Retinal pigment epithelial cell (primary cell): ENCODE results near the gene TTC21A.

Experiments used
- DNase-seq: peaks from one replicate; pipeline ENCODE4 v3.0.0-alpha.2; 2010; ENCODE audit warnings: low read depth
- H3K4me3 ChIP-seq: 2 replicates; pipeline ENCODE4 v1.5.1; 2011; ENCODE audit warnings: mild to moderate bottlenecking, low read length, control low read depth, moderate library complexity
- TF ChIP-seq, protein P1 (sequence below): conservative IDR thresholded peaks from 2 replicates; pipeline ENCODE4 v1.5.1; 2011; ENCODE audit warnings: low read depth, low read length, control low read depth, inconsistent platforms

The TTC21A gene

DNA sequence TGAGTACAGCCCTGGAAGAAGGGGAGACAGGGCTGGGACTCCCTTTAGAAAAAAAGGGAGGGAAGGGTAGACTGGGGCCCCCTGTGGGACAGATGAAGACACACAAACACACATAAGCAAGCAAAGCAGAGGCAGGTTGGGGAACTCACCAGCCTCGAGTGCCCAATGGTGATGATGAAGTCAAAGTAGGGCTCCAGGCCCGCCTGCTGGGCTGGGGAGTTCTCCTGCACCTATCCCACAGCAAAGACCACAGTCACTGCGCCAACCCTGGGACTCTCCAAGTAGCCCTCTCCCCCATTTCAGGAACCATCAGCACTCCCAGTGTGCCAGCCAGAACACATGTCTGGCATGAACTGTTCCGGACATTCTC lies 4.2 kb upstream of the TTC21A start:
- TF ChIP-seq, protein P1, sequence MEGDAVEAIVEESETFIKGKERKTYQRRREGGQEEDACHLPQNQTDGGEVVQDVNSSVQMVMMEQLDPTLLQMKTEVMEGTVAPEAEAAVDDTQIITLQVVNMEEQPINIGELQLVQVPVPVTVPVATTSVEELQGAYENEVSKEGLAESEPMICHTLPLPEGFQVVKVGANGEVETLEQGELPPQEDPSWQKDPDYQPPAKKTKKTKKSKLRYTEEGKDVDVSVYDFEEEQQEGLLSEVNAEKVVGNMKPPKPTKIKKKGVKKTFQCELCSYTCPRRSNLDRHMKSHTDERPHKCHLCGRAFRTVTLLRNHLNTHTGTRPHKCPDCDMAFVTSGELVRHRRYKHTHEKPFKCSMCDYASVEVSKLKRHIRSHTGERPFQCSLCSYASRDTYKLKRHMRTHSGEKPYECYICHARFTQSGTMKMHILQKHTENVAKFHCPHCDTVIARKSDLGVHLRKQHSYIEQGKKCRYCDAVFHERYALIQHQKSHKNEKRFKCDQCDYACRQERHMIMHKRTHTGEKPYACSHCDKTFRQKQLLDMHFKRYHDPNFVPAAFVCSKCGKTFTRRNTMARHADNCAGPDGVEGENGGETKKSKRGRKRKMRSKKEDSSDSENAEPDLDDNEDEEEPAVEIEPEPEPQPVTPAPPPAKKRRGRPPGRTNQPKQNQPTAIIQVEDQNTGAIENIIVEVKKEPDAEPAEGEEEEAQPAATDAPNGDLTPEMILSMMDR = no peak
- H3K4me3 ChIP-seq = no peak overlapping the region
- no peak for DNase-seq

DNA sequence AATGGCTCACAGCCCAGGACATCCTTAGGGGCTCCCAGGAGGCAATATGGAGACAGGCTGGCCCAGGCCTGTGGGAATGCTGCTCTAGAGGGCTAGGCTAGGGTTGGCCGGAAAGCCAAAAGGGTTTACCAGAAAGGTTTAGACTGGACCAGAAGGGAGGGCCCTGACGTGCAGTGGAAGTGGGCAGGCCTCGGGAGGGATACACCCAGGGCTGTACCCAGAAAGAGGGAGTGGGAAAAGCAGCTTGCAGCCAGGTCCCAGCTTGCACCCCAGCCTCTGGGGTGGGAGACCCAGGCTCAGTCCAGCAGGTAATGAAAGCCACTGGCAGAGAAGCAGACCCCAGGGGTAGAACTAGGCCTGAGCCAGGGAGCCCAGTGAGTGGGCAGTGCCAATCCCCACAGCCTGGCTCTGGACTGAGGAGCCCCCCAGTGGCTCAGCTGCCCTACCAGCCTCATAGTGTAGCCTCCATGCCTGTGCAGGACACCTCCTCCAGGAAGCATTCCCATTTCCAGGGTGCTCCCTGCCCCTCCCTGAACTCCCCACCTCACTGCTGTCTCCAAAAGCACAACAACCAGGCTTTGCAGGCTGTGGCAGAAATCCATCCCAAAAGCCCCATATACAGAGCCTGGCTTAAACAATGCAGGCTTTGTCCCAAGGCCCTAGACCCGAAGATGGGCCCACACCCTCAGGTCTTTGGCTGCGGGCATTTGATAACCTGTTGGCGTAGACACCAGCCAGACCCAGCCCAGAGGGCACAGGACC lies 3.5 kb upstream of the TTC21A start:
- DNase-seq = no peak
- H3K4me3 ChIP-seq = no peak overlapping the region
- TF ChIP-seq, protein P1 = no peak

DNA sequence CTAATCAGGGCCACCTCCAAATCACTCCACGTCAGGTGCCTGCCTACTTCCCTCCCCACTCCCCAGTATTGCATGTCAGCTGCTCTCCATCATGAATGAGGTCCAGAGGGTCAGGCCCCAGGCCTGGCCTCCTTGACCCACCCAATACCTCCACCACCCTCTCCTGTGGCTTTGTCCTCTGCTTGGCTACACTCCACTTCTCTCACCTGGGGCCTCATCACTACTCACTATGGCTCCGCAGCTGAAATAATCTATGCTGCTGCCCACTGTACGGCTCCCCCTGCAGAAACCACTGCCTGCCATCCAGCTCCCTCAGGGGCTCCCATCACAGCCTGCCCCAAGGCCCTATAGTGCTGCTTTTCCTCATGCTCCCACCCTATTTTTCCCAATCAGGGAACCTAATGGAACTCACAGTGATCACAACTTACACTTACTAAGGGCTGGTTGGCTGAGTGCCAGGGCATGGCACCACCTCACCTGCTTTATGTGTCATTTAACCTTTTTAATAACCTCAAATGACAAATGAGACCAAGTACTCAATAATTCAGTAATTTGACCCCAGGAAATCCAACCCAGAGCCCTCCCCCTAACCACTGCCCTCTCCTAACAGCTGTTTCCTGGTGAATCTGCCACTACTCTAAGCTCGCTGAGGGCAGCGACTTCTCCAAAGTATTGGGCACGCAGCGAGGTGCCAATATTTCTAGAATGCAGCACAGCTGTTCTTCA lies 2.4 kb upstream of the TTC21A start:
- TF ChIP-seq, protein P1 = no peak
- H3K4me3 ChIP-seq = no peak overlapping the region
- DNase-seq = no peak

DNA sequence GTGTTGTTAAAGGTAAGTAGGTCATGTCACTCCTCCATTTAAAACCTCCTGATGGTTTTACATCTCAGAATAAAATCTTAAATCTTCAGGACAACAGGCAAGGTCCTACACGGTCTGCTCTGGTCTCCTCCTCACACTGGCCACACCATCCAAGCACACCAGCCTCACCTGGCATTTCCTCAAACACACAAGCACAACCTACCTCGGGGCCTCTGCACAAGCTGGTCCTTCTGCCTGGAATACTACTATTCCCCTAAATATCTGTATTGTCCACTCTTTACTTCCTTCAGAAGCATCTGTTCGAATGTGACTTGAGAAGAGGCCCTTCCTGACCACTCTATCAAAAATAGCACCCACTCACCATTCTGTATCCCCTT lies 1.8 kb upstream of the TTC21A start:
- TF ChIP-seq, protein P1 = no peak
- DNase-seq = no peak

DNA sequence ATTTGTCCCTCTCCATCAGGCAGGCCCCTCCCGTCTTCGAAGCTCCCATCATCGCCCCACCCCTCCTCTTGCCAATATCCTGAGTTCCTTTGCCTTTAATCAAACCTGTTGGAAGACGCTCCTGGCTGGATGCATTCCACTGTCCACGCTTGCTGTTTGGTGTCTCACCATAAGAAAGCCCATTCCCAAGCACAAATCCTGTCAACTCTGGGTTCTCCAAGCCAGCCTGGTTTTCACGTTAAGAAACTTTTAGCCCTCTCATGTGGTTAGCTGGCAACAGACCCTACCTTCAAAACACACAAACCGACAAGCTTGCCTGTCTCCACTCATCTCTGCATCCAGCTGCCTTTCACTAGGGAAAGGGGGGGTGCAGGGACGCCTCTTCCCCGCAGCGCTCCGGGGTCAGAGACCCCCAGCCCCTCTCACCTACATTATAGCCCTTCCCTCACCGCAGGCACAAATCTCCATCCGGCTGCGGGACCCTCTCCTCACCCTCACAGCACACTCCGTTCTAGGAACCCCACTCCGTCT lies 1.1 kb upstream of the TTC21A start:
- H3K4me3 ChIP-seq = peak overlapping the region; percentile 90
- DNase-seq = no peak
- TF ChIP-seq, protein P1 = no peak

More for the DNA sequence above, 1.8 kb upstream of the TTC21A start:
- no peak overlapping the region for H3K4me3 ChIP-seq

DNA sequence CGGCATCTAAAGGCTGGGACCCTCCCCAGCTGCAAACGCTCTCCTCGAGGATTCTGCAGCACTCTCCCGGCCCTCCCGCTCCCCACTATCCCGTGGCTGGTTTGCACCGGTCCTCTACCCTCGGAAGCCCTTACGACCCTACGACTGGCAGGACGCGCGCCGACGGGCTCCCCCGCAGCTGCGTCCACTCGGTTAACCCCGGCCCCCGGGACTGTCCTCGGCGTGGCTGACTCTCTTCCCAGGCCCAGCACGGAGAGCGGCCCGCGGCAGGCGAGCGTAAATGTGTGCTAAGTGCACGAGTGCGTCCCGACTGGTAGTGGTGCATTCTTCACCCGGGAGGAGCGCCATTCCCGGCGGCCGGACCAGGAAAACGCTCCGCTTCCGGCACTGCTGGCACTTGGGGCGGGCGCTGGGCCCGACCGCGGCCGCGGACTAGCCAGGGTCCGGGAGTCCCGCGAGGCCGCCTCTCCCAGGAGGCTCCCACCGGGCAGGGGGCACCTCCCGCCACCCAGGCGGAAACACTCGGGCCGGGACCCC lies 561 bp upstream of the TTC21A start:
- TF ChIP-seq, protein P1 = no peak
- peak overlapping the region; percentile 90 for H3K4me3 ChIP-seq
- no peak for DNase-seq
